HepG2 (cell line): ENCODE measurements around the gene TM4SF5. TPM values are rescaled to one million over a fixed set of nuclear protein-coding genes. Genes with fewer than 3 reads are reported as not detected.

Experiments
- ATF4 ChIP-seq, 2 experiments: fragments of 450-650 bp in 1 of 2; sonication (generic) in 1 of 2; formaldehyde crosslinking; IDR thresholded peaks; 2 replicates each; pipeline versions ENCODE4 v1.5.0 to v1.8.0; 2020 to 2022; ENCODE audit warnings: mild to moderate bottlenecking in 1 of 2, missing genetic modification reagents in 1 of 2
- CBX5 ChIP-seq: sonication (generic); formaldehyde crosslinking; IDR thresholded peaks from 2 replicates; pipeline ENCODE4 v1.4.0; 2020; ENCODE audit warnings: missing genetic modification reagents, borderline replicate concordance
- MLXIP ChIP-seq: sonication (generic); formaldehyde crosslinking; IDR thresholded peaks from 2 replicates; pipeline ENCODE4 v1.9.0; 2021; ENCODE audit warnings: missing genetic modification reagents, borderline replicate concordance
- MTA3 ChIP-seq: sonication (generic); formaldehyde crosslinking; IDR thresholded peaks from 2 replicates; pipeline ENCODE4 v1.4.0; 2020; ENCODE audit warnings: missing genetic modification reagents
- MYC ChIP-seq: sonication (generic); formaldehyde crosslinking; IDR thresholded peaks from 2 replicates; pipeline ENCODE4 v1.9.0; 2021; ENCODE audit warnings: missing genetic modification reagents, borderline replicate concordance
- SALL1 ChIP-seq: sonication (generic); formaldehyde crosslinking; IDR thresholded peaks from 2 replicates; pipeline ENCODE4 v1.8.0; 2022; ENCODE audit warnings: mild to moderate bottlenecking, missing genetic modification reagents
- SMARCC2 ChIP-seq: fragments of 450-650 bp; IDR thresholded peaks from 2 replicates; pipeline ENCODE4 v1.6.1; 2017; ENCODE audit warnings: antibody characterized with exemption, mild to moderate bottlenecking
- ZC3H4 ChIP-seq: sonication (generic); formaldehyde crosslinking; IDR thresholded peaks from 2 replicates; pipeline ENCODE4 v1.4.0; 2020; ENCODE audit warnings: missing genetic modification reagents, borderline replicate concordance
- ZFAT ChIP-seq: sonication (generic); formaldehyde crosslinking; conservative IDR thresholded peaks from 2 replicates; pipeline ENCODE4 v1.8.1; 2023; ENCODE audit warnings: missing genetic modification reagents, inconsistent platforms
- ZFP62 ChIP-seq: sonication (generic); formaldehyde crosslinking; IDR thresholded peaks from 2 replicates; pipeline ENCODE4 v1.4.0; 2020; ENCODE audit warnings: missing genetic modification reagents
- ZNF720 ChIP-seq: sonication (generic); formaldehyde crosslinking; IDR thresholded peaks from 2 replicates; pipeline ENCODE4 v1.4.0; 2020; ENCODE audit warnings: missing genetic modification reagents
- polyA plus RNA-seq, 8 experiments: library from polyadenylated mRNA; depleted of rRNA in 3 of 8; stranded (reverse) in 7 of 8; unstranded in 1 of 8; fragments of >200 nt; fragmentation: Illumina TruSeq in 4 of 8; extraction: Trizol in 4 of 8; gene quantifications; 2 replicates each; pipeline versions ENCODE4 v1.2.1 to v1.2.3, GENCODE V29; 2011 to 2016; ENCODE audit warnings: low read depth in 4 of 8, missing spikeins in 1 of 8, mixed read lengths in 1 of 8; ENCODE audit not compliant: insufficient read depth in 1 of 8
- total RNA-seq, 5 experiments: library from RNA; depleted of rRNA; stranded (reverse); fragments of >200 nt; fragmentation: Illumina TruSeq; extraction: Trizol; gene quantifications; 2 replicates each; pipeline ENCODE4 v1.2.3, GENCODE V29; 2016; ENCODE audit warnings: low read depth in 1 of 5

The TM4SF5 gene
- total and polyA plus RNA-seq, 2 of the 13 experiments (the other 11 are each of a cell fraction or from before 2014, with no cell fraction given), result 30.1 to 126 TPM

GRCh38 chr17:4725646-4726310 is 45.9 kb upstream of the TM4SF5 start (continued):
- TF ChIP-seq CBX5 (CRISPR knock-in tag) (no peak), ZFP62 (no peak), MTA3 (CRISPR knock-in tag) (no peak), ATF4 (CRISPR knock-in tag; IDR thresholded peaks at IDR 0.05) (no peak), SMARCC2 (no peak), ZNF720 (CRISPR knock-in tag) (no peak), ZC3H4 (CRISPR knock-in tag) (no peak), ZFAT (CRISPR knock-in tag) (no peak), MYC (CRISPR knock-in tag) (no peak), SALL1 (CRISPR knock-in tag) (no peak), MLXIP (CRISPR knock-in tag) (no peak)
